ENCODE measurements around the gene PLSCR3. TPM values are rescaled to one million over a fixed set of nuclear protein-coding genes. Genes with fewer than 3 reads are reported as not detected.

Gene PLSCR3
- polyA plus RNA-seq, 1 experiment, result 76.1 TPM

DNA sequence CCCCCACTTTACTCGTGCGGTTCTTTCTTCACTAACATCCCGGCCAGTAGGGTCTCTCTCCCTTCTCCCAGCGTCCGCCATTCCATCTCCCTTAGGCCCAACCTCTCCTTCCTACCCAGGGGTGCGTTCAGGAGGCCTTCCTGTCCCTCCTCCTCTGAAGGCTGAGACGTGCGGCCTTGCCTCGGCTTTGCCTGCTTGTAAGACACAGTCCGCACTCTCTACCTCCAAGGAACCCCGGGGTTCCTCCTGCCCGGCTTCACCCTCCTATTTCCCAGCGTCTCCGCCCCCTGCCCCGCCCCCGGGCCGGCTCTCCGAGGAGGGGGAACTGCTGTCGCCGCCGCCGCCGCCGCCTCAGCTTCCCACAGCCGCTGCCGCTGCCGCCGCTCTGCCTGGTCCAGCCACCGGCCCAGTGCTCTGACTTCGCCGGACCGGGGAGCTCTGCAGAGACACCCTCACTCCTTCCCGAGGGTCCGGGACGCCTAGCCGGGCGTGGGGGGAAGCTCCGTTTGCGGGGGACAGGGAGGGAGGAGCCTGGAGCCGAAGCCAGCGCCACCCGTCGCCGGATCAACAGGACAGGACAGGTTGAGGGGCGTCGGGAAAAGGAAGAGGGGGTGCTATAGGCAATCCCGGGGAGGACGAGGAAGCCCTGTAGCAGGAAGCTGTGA lies 43.8 kb upstream of the PLSCR3 start:
- no peak for TF ChIP-seq CTCF (IDR thresholded peaks at IDR 0.05; ENCODE audit: insufficient read depth, low read depth, low read length)
- ChIA-PET POLR2A (interaction anchor here (0.5 kb wide), 1 partner anchor 118 kb away, joined by 3 read pairs; no protein-coding TSS in a partner anchor), CTCF (interaction anchor here (0.6 to 5.4 kb wide), 9 partner anchors 9 to 151 kb away, joined by 3 to 45 read pairs (median 7); partner anchors contain the start of genes POLR2A, SENP3, SOX15 and TMEM95)
- Histone ChIP-seq H3K36me3 (ENCODE audit: control insufficient read depth, insufficient read depth, low read length) (no peaks in the 10 kb centered on the region), H3K27me3 (ENCODE audit: control insufficient read depth, insufficient read depth, low read length) (peaks cover 23% of the 10 kb centered on the region), H3K4me3 (ENCODE audit: low read depth, low read length) (peak overlapping the region; percentile 9; the same call in 1 of the 2 replicates)
- no peak for DNase-seq (ENCODE audit: low read depth)

DNA sequence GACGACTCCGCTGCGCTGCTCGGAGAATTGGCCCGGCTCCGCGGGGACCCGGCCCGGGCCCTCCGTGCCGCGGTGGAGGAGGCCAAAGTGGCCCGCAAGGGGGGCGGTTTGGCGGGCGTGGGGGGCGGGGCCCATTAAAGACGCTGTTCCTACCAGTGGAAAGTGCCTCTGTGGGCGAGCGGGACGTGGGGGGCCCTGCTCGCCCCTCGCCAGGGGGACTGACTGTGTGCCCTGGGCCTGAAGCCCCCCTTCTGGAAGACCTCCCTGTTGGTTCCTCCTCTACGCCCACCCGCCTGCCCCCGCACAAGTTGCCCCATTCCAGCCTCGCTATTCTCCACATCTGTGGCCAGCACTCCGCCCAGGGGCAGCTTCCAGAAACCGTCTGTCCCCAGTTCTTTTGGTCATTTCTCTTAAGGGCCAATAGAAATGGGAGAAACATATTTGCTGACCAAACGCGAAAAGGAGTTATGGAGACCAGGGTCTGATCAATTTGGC lies 43.1 kb upstream of the PLSCR3 start:
- no peak for DNase-seq (ENCODE audit: low read depth)
- ChIA-PET CTCF (interaction anchor here (0.6 to 5.4 kb wide), 21 partner anchors 10 to 190 kb away, joined by 3 to 45 read pairs (median 7); partner anchors contain the start of genes NLGN2, POLR2A, SAT2 and SENP3), POLR2A (interaction anchor here (0.6 kb wide), 1 partner anchor 16 kb away, joined by 3 read pairs; no protein-coding TSS in a partner anchor)
- no peak for TF ChIP-seq CTCF (IDR thresholded peaks at IDR 0.05; ENCODE audit: insufficient read depth, low read depth, low read length)
- H3K36me3 ChIP-seq (ENCODE audit: control insufficient read depth, insufficient read depth, low read length), result no peaks in the 10 kb centered on the region
- H3K4me3 ChIP-seq (ENCODE audit: low read depth, low read length), result 0 out of 2 replicates have a peak overlapping the region, but pooled peaks have one; percentile 1
- peaks cover 23% of the 10 kb centered on the region for H3K27me3 ChIP-seq (ENCODE audit: control insufficient read depth, insufficient read depth, low read length)

- peak; percentile 48 for TF ChIP-seq CTCF (IDR thresholded peaks at IDR 0.05; ENCODE audit: insufficient read depth, low read depth, low read length)
- no peak for DNase-seq (ENCODE audit: low read depth)
- peak overlapping the region; percentile 23 for H3K4me3 ChIP-seq (ENCODE audit: low read depth, low read length)
- no peaks in the 10 kb centered on the region for H3K36me3 ChIP-seq (ENCODE audit: control insufficient read depth, insufficient read depth, low read length)
- H3K27me3 ChIP-seq (ENCODE audit: control insufficient read depth, insufficient read depth, low read length), result peaks cover 23% of the 10 kb centered on the region
- ChIA-PET CTCF (interaction anchor here (0.6 to 5.4 kb wide), 31 partner anchors 9 to 190 kb away, joined by 3 to 45 read pairs (median 6); partner anchors contain the start of genes CTDNEP1, NLGN2, POLR2A and SAT2), POLR2A (interaction anchor here (0.6 kb wide), 1 partner anchor 16 kb away, joined by 3 read pairs; no protein-coding TSS in a partner anchor)
These were observed 42.4 kb upstream of the PLSCR3 start for GRCh38 chr17:7436556-7437368.

GRCh38 chr17:7435676-7436555 lies 41.6 kb upstream of the PLSCR3 start:
- ChIA-PET POLR2A (interaction anchor here (0.6 kb wide), 1 partner anchor 51 kb away, joined by 3 read pairs; no protein-coding TSS in a partner anchor), CTCF (interaction anchor here (0.8 to 5.4 kb wide), 19 partner anchors 8 to 185 kb away, joined by 3 to 45 read pairs (median 7); partner anchors contain the start of genes CTDNEP1, POLR2A, SENP3 and TMEM256)
- DNase-seq (ENCODE audit: low read depth), result no peak
- peaks cover 19% of the 10 kb centered on the region for H3K27me3 ChIP-seq (ENCODE audit: control insufficient read depth, insufficient read depth, low read length)
- peak overlapping the region; percentile 44 for H3K4me3 ChIP-seq (ENCODE audit: low read depth, low read length)
- TF ChIP-seq CTCF (IDR thresholded peaks at IDR 0.05; ENCODE audit: insufficient read depth, low read depth, low read length), result peak; percentile 27
- H3K36me3 ChIP-seq (ENCODE audit: control insufficient read depth, insufficient read depth, low read length), result no peaks in the 10 kb centered on the region

All from BJ (cell line).